B cell (primary cell): ENCODE data around the gene ATXN3. TPM values are rescaled to one million over a fixed set of nuclear protein-coding genes. Genes with fewer than 3 reads are reported as not detected.
A peak's percentile ranks its signal among the peaks of the same experiment; 100 is the strongest.

Experiments
- ATAC-seq: fragments of 200-7000 bp; cut with Tn5 transposase; one replicate; pipeline ENCODE4 v1.10.0; 2021; ENCODE audit warnings: low read depth, mild to moderate bottlenecking, moderate number of reproducible peaks, moderate library complexity
- CTCF ChIA-PET: fragments of 350-600 bp; sonication (Branson Sonifier 250); formaldehyde crosslinking; loops from one replicate; lab custom pipeline; 2021; ENCODE audit warnings: antibody characterized with exemption, inconsistent platforms; lab: Charles Lee
- POLR2A ChIA-PET: fragments of 350-600 bp; sonication (Branson Sonifier 250); formaldehyde crosslinking; loops from one replicate; lab custom pipeline; 2021; ENCODE audit warnings: antibody characterized with exemption; lab: Charles Lee
- DNase-seq: peaks from one replicate; pipeline ENCODE4 v3.0.0; 2013
- H2AFZ ChIP-seq: 2 replicates; pipeline ENCODE4 v1.6.1; 2012; ENCODE audit warnings: mild to moderate bottlenecking, low read depth, low read length; ENCODE audit not compliant: insufficient read depth, poor library complexity, severe bottlenecking
- H3K27ac ChIP-seq, 2 donors: 1 replicate in 1 of 2; 2 replicates in 1 of 2; pipeline ENCODE4 v1.5.1; 2012 to 2013; ENCODE audit warnings: low read length in 2 of 2, mild to moderate bottlenecking in 2 of 2, moderate library complexity in 1 of 2
- H3K27me3 ChIP-seq, 4 experiments: fragments of 200-600 bp in 1 of 4; sonication (generic) in 1 of 4; replicated peaks in 1 of 4; 1 replicate in 2 of 4; 2 replicates in 2 of 4; pipeline versions ENCODE4 v1.6.1 to v1.7.0; 2013 to 2016; ENCODE audit warnings: low read length in 3 of 4, mild to moderate bottlenecking in 2 of 4, mixed read lengths in 1 of 4, moderate library complexity in 1 of 4; ENCODE audit not compliant: insufficient read depth in 4 of 4, control insufficient read depth in 3 of 4; ENCODE audit errors: control extremely low read depth in 1 of 4
- H3K36me3 ChIP-seq, 2 experiments: replicated peaks in 1 of 2; 1 replicate in 1 of 2; 2 replicates in 1 of 2; pipeline versions ENCODE4 v1.6.1 to v1.7.1; 2013; ENCODE audit warnings: low read length in 1 of 2; ENCODE audit not compliant: insufficient read depth in 2 of 2, control insufficient read depth in 1 of 2; ENCODE audit errors: control extremely low read depth in 1 of 2, extremely low read depth in 1 of 2
- H3K4me1 ChIP-seq, 2 donors: fragments of 200-600 bp in 1 of 2; sonication (generic) in 1 of 2; 1 replicate in 1 of 2; 2 replicates in 1 of 2; pipeline versions ENCODE4 v1.5.1 to v1.6.1; 2013 to 2017; ENCODE audit warnings: low read length in 2 of 2; ENCODE audit not compliant: control insufficient read depth in 2 of 2, insufficient read depth in 2 of 2
- H3K4me2 ChIP-seq: replicated peaks from 2 replicates; pipeline ENCODE3; 2012; ENCODE audit warnings: mild to moderate bottlenecking, low read depth, low read length; ENCODE audit not compliant: poor library complexity, severe bottlenecking
- H3K4me3 ChIP-seq, 5 experiments: fragments of 200-600 bp in 1 of 5; sonication (generic) in 1 of 5; 1 replicate in 3 of 5; 2 replicates in 2 of 5; pipeline versions ENCODE4 v1.5.1 to v1.7.0; 2011 to 2016; ENCODE audit warnings: low read length in 4 of 5, mild to moderate bottlenecking in 4 of 5, low read depth in 2 of 5, control low read depth in 1 of 5, moderate library complexity in 1 of 5; ENCODE audit not compliant: insufficient read depth in 1 of 5; ENCODE audit errors: control extremely low read depth in 1 of 5, extremely low read depth in 1 of 5
- H3K79me2 ChIP-seq: fragments of 200-600 bp; sonication (generic); one replicate; pipeline ENCODE4 v1.6.0; 2016; ENCODE audit warnings: low read length; ENCODE audit not compliant: control insufficient read depth, insufficient read depth
- H3K9ac ChIP-seq: fragments of 200-600 bp; sonication (generic); 2 replicates; pipeline ENCODE4 v1.6.1; 2017; ENCODE audit warnings: mild to moderate bottlenecking, low read length, moderate library complexity
- H3K9me3 ChIP-seq, 3 donors: one replicate each; pipeline versions ENCODE4 v1.6.1 to v1.7.1; 2013; ENCODE audit warnings: low read length in 2 of 3; ENCODE audit not compliant: control insufficient read depth in 2 of 3, insufficient read depth in 1 of 3; ENCODE audit errors: control extremely low read depth in 1 of 3
- H4K20me1 ChIP-seq: 2 replicates; pipeline ENCODE4 v1.6.0; 2012; ENCODE audit warnings: mild to moderate bottlenecking, low read length; ENCODE audit not compliant: insufficient read depth, control insufficient read depth, poor library complexity, severe bottlenecking
- H3K27ac Mint-ChIP-seq: one replicate; pipeline ENCODE4 v1.8.0; 2021; ENCODE audit warnings: mixed read lengths
- H3K27me3 Mint-ChIP-seq: one replicate; pipeline ENCODE4 v1.8.0; 2021; ENCODE audit warnings: mixed read lengths
- H3K4me1 Mint-ChIP-seq: one replicate; pipeline ENCODE4 v1.8.0; 2021; ENCODE audit warnings: mixed read lengths
- H3K4me3 Mint-ChIP-seq: one replicate; pipeline ENCODE4 v1.8.0; 2021; ENCODE audit warnings: mixed read lengths
- H3K9me3 Mint-ChIP-seq: one replicate; pipeline ENCODE4 v1.8.0; 2022; ENCODE audit warnings: mixed read lengths; ENCODE audit not compliant: insufficient read depth
- EZH2 ChIP-seq: IDR thresholded peaks from 2 replicates; pipeline ENCODE4 v1.6.1; 2012; ENCODE audit warnings: borderline replicate concordance, low read depth, mild to moderate bottlenecking, moderate library complexity, low read length; ENCODE audit not compliant: insufficient read depth, poor library complexity, severe bottlenecking
- WGBS: methylation state at CpG from one replicate; pipeline ENCODE4 v1.1.5; 2013; ENCODE audit warnings: missing lambda C conversion rate; ENCODE audit not compliant: insufficient coverage; 5-methylcytosine and 5-hydroxymethylcytosine counted together
- intact Hi-C: fragments of 100-400 bp; cut with micrococcal nuclease; formaldehyde crosslinking; loops from one replicate; pipeline ENCODE4 v1.10.0; 2022
- polyA plus RNA-seq: library from polyadenylated mRNA; depleted of rRNA; stranded (reverse); fragments of >200 nt; gene quantifications from 2 replicates; pipeline ENCODE4 v1.2.3, GENCODE V29; 2012
- total RNA-seq, 2 donors: library from RNA; stranded (reverse); fragments of 120-200 nt in 1 of 2; gene quantifications; 1 replicate in 1 of 2; 2 replicates in 1 of 2; pipeline versions ENCODE4 v1.2.3 to v1.2.4, GENCODE V29; 2013 to 2022
- TF ChIP-seq, protein P1 (sequence below): fragments of 200-600 bp; IDR thresholded peaks from one replicate; pipeline ENCODE4 v1.8.0; 2022; ENCODE audit warnings: antibody characterized with exemption, mild to moderate bottlenecking

The ATXN3 gene
- total and polyA plus RNA-seq, 2 donors (not counting 1 experiment from before 2014, with no cell fraction given): 16.2 to 51.6 TPM

DNA sequence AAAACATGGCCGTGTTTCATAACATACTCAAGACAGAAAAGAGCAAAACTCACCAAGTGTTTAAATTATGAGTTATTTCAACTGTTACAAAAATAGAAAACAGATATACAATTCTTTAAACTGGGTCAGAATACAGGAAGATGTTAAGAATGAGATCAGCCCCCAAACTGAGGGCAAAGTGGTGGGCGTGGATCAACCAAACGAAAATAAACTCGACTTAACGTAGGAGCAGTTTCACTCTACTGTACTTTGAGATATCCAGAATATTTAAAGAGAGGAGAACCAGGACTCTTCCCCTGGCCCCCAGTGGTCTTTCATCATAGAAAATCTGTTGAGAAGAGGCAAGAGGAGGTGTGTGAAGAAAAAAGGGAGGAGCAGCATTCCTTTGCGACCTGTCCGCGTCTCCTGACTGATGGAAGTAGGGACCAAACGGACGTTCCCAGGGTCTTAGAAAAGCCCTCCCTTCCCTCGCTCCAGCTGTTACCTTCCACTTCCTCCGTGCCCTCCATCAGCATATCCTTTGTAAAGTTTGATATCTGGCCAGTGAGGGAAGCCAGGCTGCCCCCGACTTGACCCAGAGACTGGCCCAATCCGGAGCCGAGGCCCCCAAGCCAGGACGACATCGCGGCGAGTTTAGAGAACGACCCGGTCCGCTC, 67.2 kb downstream of the ATXN3 start:
- peak overlapping the region; percentile 94 for H3K27ac Mint-ChIP-seq
- peaks cover 19 to 24% of the 10 kb centered on the region in 2 donors for H3K4me1 ChIP-seq
- H2AFZ ChIP-seq: peak overlapping the region; percentile 90
- POLR2A ChIA-PET: interaction anchor here (0.6 to 2.0 kb wide), 7 partner anchors 67 to 1167 kb away, joined by 3 to 15 read pairs (median 4); partner anchors contain the start of genes ATXN3, CPSF2, GOLGA5 and NDUFB1
- H4K20me1 ChIP-seq: peaks cover 8% of the 10 kb centered on the region
- CTCF ChIA-PET: interaction anchor here (2.5 kb wide), 1 partner anchor 68 kb away, joined by 19 read pairs; the partner anchor contains the start of gene ATXN3
- TF ChIP-seq EZH2: no peak
- H3K4me1 Mint-ChIP-seq: peaks cover 40% of the 10 kb centered on the region
- no peaks in the 10 kb centered on the region for H3K27me3 ChIP-seq
- DNase-seq: no peak
- no peaks in the 10 kb centered on the region for H3K9me3 ChIP-seq
- ATAC-seq: peak; percentile 2
- H3K79me2 ChIP-seq: peaks cover 67% of the 10 kb centered on the region
- peak overlapping the region; percentile 88 for H3K4me2 ChIP-seq
- H3K27ac ChIP-seq: peak overlapping the region; percentile 85 to 93
- peaks cover 0 to 2% of the 10 kb centered on the region in 2 experiments for H3K36me3 ChIP-seq
- peak overlapping the region; percentile 88 for H3K9ac ChIP-seq
- H3K9me3 Mint-ChIP-seq: no peaks in the 10 kb centered on the region
- H3K4me3 ChIP-seq: peak overlapping the region; percentile 66 to 90 (median 80)
- WGBS: 0% methylated on average over 14 of the region's 22 CpGs
- no peaks in the 10 kb centered on the region for H3K27me3 Mint-ChIP-seq
- H3K4me3 Mint-ChIP-seq: peak overlapping the region; percentile 93
- intact Hi-C loops: no loop called here

DNA sequence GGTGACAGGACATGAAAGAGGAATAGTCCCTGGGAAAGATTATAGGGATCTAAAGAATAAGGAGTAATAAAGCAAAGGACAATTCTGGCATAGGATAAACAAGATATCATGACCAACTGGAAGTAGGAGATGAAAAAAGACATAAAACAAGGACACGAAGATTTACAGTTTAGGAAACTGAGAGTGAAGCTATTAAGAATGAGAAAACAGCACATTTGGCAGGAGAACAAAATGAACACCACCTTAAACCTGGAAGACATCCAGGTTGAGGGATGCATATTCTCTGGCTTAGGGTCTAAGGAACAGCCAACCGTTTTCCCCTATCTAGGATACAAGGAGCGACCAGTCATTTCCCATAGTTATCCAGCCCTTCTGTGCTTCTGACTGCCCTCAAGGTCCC, 68.4 kb downstream of the ATXN3 start:
- TF ChIP-seq EZH2: no peak
- TF ChIP-seq, protein P1, sequence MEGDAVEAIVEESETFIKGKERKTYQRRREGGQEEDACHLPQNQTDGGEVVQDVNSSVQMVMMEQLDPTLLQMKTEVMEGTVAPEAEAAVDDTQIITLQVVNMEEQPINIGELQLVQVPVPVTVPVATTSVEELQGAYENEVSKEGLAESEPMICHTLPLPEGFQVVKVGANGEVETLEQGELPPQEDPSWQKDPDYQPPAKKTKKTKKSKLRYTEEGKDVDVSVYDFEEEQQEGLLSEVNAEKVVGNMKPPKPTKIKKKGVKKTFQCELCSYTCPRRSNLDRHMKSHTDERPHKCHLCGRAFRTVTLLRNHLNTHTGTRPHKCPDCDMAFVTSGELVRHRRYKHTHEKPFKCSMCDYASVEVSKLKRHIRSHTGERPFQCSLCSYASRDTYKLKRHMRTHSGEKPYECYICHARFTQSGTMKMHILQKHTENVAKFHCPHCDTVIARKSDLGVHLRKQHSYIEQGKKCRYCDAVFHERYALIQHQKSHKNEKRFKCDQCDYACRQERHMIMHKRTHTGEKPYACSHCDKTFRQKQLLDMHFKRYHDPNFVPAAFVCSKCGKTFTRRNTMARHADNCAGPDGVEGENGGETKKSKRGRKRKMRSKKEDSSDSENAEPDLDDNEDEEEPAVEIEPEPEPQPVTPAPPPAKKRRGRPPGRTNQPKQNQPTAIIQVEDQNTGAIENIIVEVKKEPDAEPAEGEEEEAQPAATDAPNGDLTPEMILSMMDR: no peak
- no peaks in the 10 kb centered on the region for H3K27me3 Mint-ChIP-seq
- Histone ChIP-seq H2AFZ (no peak overlapping the region), H3K9ac (no peak overlapping the region), H3K27me3 (no peaks in the 10 kb centered on the region), H3K4me2 (peak overlapping the region; percentile 88), H4K20me1 (peaks cover 8% of the 10 kb centered on the region), H3K9me3 (no peaks in the 10 kb centered on the region), H3K4me1 (peaks cover 19 to 24% of the 10 kb centered on the region in 2 donors), H3K36me3 (peaks cover 2 to 3% of the 10 kb centered on the region in 2 experiments), H3K27ac (no peak overlapping the region), H3K79me2 (peaks cover 77% of the 10 kb centered on the region), H3K4me3 (no peak overlapping the region)
- 88% methylated on average over 2 of the region's 3 CpGs for WGBS
- DNase-seq: no peak
- intact Hi-C loops: no loop called here
- peak overlapping the region; percentile 17 for H3K27ac Mint-ChIP-seq
- no peak for ATAC-seq
- CTCF ChIA-PET: no interaction called here
- peaks cover 44% of the 10 kb centered on the region for H3K4me1 Mint-ChIP-seq
- no peaks in the 10 kb centered on the region for H3K9me3 Mint-ChIP-seq
- peak overlapping the region; percentile 93 for H3K4me3 Mint-ChIP-seq
- POLR2A ChIA-PET: interaction anchor here (0.6 kb wide), 1 partner anchor 74 kb away, joined by 5 read pairs; no protein-coding TSS in a partner anchor
